ENCODE measurements around the gene EPHA6. TPM values are rescaled to one million over a fixed set of nuclear protein-coding genes. Genes with fewer than 3 reads are reported as not detected.

EPHA6 gene
- total and polyA plus RNA-seq, 7 donors = 0.04 TPM; not detected in 6

DNA sequence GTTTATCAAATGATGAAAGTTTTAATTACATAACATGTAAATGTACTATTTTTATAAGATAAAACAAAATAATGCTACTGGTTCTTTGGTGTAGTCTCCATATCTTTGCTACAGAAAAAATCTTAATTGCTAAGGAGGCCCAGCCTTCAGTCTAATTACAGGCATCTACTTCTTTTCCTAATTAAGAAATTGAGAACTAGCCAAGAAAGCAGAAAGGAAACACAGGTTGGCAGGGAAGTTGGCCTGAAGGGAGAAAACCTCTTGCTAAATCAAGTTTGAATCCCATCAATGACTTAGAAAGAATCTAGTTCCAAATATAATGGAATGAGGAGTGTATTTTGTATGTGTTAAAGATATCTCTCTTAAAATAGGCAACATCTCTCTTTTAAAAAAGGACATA, 737.8 kb downstream of the EPHA6 start:
- Histone ChIP-seq H3K27ac (no peak overlapping the region), H3K27me3 (ENCODE audit: insufficient read depth in 3 of 3, low read length in 2 of 3) (no peaks in the 10 kb centered on the region), H3K4me3 (no peak overlapping the region), H3K9me3 (no peaks in the 10 kb centered on the region), H3K4me1 (no peaks in the 10 kb centered on the region), H3K36me3 (ENCODE audit: insufficient read depth in 1 of 2, low read depth in 1 of 2) (no peaks in the 10 kb centered on the region)
- DNase-seq (no peak), ATAC-seq (no peak)
- intact Hi-C loops (cut with DNase I) = no loop called here
- TF ChIP-seq, protein P1, sequence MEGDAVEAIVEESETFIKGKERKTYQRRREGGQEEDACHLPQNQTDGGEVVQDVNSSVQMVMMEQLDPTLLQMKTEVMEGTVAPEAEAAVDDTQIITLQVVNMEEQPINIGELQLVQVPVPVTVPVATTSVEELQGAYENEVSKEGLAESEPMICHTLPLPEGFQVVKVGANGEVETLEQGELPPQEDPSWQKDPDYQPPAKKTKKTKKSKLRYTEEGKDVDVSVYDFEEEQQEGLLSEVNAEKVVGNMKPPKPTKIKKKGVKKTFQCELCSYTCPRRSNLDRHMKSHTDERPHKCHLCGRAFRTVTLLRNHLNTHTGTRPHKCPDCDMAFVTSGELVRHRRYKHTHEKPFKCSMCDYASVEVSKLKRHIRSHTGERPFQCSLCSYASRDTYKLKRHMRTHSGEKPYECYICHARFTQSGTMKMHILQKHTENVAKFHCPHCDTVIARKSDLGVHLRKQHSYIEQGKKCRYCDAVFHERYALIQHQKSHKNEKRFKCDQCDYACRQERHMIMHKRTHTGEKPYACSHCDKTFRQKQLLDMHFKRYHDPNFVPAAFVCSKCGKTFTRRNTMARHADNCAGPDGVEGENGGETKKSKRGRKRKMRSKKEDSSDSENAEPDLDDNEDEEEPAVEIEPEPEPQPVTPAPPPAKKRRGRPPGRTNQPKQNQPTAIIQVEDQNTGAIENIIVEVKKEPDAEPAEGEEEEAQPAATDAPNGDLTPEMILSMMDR (IDR thresholded peaks at IDR 0.05) = no peak

DNA sequence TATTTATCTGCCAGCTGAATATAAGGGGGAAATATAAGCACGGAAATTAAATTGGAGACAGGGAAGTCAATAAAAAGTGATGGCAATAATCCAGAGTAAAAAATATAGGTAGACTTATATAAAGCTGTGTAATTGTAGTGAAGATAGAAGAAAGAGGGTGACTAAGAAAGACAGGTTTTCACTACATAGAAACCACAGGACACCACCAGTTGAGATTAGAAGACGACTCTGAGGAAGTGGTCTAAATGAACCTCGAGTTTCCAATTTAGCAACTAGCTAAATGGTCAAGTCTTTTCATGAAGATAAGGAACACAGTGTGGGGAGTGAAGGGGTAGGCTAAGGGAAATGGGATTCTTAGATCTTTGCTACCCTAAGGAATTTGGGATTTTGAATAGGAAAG, 761.3 kb downstream of the EPHA6 start:
- TF ChIP-seq, protein P1 (IDR thresholded peaks at IDR 0.05) = no peak
- 67 to 82% (median 70%) methylated on average over 3 of the region's 3 CpGs for WGBS, 3 donors
- Histone ChIP-seq H3K4me3 (no peak overlapping the region), H3K9me3 (no peaks in the 10 kb centered on the region), H3K4me1 (no peaks in the 10 kb centered on the region), H3K27me3 (ENCODE audit: insufficient read depth in 3 of 3, low read length in 2 of 3) (no peaks in the 10 kb centered on the region), H3K27ac (no peak overlapping the region), H3K36me3 (ENCODE audit: insufficient read depth in 1 of 2, low read depth in 1 of 2) (no peaks in the 10 kb centered on the region)
- no peak for ATAC-seq
- intact Hi-C loops (cut with DNase I) = no loop called here
- DNase-seq = no peak

DNA sequence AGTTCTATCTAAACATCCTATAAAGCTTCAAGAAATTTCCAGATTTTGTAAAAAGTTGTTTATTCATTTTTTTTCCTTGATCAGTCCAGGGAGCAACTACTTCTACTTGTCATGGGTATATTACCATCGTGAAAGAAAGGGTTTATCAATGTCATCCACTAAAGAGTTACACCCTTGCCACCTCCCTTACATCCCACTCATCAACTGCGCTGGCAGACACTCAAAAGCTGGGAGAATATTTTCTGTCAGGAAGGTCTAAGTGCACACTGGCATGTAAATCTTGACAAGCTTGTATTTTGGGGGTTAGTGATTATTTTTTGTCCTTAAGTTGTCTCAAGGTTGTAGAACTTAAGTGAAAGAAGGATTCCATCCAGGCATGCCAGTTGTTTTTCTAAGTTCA, 761.8 kb downstream of the EPHA6 start:
- DNase-seq = no peak
- TF ChIP-seq, protein P1 (IDR thresholded peaks at IDR 0.05) = no peak
- Histone ChIP-seq H3K4me1 (no peaks in the 10 kb centered on the region), H3K4me3 (no peak overlapping the region), H3K9me3 (no peaks in the 10 kb centered on the region), H3K27ac (no peak overlapping the region), H3K36me3 (ENCODE audit: insufficient read depth in 1 of 2, low read depth in 1 of 2) (no peaks in the 10 kb centered on the region), H3K27me3 (ENCODE audit: insufficient read depth in 3 of 3, low read length in 2 of 3) (no peaks in the 10 kb centered on the region)
- no peak for ATAC-seq
- WGBS, 3 donors = 45 to 63% (median 60%) methylated on average over 2 of the region's 2 CpGs
- intact Hi-C loops (cut with DNase I) = no loop called here

DNA sequence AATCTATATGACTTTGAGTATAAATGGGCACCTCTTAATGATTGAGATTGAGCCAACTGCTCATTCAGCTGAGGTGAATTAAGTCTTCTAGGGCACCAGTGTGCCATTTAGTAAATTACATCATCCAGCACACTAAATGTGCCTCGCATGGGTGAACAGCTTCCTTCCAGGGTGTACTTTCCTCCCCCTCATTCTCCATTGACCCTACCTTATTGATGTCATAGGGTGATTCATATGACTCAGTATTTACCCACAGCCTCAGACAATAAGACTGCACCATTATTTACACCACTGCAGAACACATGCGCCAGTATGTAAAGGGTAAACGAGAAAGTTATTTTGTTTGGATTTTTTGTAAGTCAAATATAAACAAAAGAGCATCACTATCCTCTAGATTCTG, 765.0 kb downstream of the EPHA6 start:
- no peaks in the 10 kb centered on the region for H3K36me3 ChIP-seq (ENCODE audit: insufficient read depth in 1 of 2, low read depth in 1 of 2)
- ATAC-seq = no peak
- intact Hi-C loops (cut with DNase I) = no loop called here
- H3K27ac ChIP-seq = no peak overlapping the region
- H3K4me3 ChIP-seq = no peak overlapping the region
- 73 to 82% (median 78%) methylated on average over 3 of the region's 3 CpGs for whole genome bisulfite sequencing, 3 donors
- H3K27me3 ChIP-seq (ENCODE audit: insufficient read depth in 3 of 3, low read length in 2 of 3) = no peaks in the 10 kb centered on the region
- DNase-seq = no peak
- no peaks in the 10 kb centered on the region for H3K4me1 ChIP-seq
- H3K9me3 ChIP-seq = no peaks in the 10 kb centered on the region
- TF ChIP-seq, protein P1 (IDR thresholded peaks at IDR 0.05) = no peak

DNA sequence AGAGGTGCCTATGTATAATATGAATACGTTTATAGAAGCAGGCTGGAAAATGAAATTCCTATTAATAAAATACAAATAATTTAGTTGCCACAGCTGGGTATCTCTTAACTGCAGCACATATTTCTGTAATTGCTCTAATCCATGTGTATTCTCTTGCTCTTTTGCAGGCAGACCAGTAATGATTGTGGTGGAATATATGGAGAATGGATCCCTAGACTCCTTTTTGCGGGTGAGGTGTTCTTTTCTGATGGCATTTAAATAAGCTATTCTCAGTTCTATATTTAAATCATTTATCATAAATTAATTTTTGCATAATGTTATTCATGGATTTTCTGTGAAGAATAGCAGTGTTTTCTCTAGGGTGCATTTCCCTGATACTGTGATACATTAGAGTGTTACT, 796.2 kb downstream of the EPHA6 start:
- no peak for DNase-seq
- no peak overlapping the region for H3K4me3 ChIP-seq
- no peaks in the 10 kb centered on the region for H3K4me1 ChIP-seq
- 70 to 74% (median 74%) methylated on average over 2 of the region's 2 CpGs for WGBS, 3 donors
- no peak overlapping the region for H3K27ac ChIP-seq
- intact Hi-C loops (cut with DNase I) = no loop called here
- TF ChIP-seq, protein P1 (IDR thresholded peaks at IDR 0.05) = no peak
- H3K36me3 ChIP-seq (ENCODE audit: insufficient read depth in 1 of 2, low read depth in 1 of 2) = no peaks in the 10 kb centered on the region
- H3K27me3 ChIP-seq (ENCODE audit: insufficient read depth in 3 of 3, low read length in 2 of 3) = no peaks in the 10 kb centered on the region
- ATAC-seq = no peak
- no peaks in the 10 kb centered on the region for H3K9me3 ChIP-seq
